ENCODE measurements around the gene GEMIN8.
A peak's percentile ranks its signal among the peaks of the same experiment; 100 is the strongest.

Gene GEMIN8

GRCh38 chrX:14029425-14030173 lies at the start of gene GEMIN8:
Gene GEMIN8, minus strand, starts transcription at chrX:14029892. Its CDS starts 8,414 bp downstream, at chrX:14021478.
- intact Hi-C loops (cut with DNase I), result loop anchor here (1.0 to 5.0 kb wide), 3 partner anchors 131 to 376 kb away; partner anchors contain the start of gene TCEANC
- DNase-seq, result peak; percentile 74 to 98 (median 82)

- intact Hi-C loops (cut with DNase I), result no loop called here
- DNase-seq, result no peak
Observed at GRCh38 chrX:14076639-14077038, 46.9 kb upstream of the GEMIN8 start.

- intact Hi-C loops (cut with DNase I), result no loop called here
- no peak for DNase-seq
Observed at GRCh38 chrX:14073556-14073955, 43.9 kb upstream of the GEMIN8 start.

- intact Hi-C loops (cut with DNase I), result no loop called here
Observed at GRCh38 chrX:14073071-14073470, 43.4 kb upstream of the GEMIN8 start.

GRCh38 chrX:14065800-14066199 lies 36.1 kb upstream of the GEMIN8 start:
- intact Hi-C loops (cut with DNase I), result no loop called here
- DNase-seq, result peak in 3 of 10 donors; percentile 48 to 57 (median 54)

More at GRCh38 chrX:14073071-14073470, 43.4 kb upstream of the GEMIN8 start:
- DNase-seq, result no peak

GRCh38 chrX:14064626-14065432 lies 35.1 kb upstream of the GEMIN8 start:
- no peak for DNase-seq
- intact Hi-C loops (cut with DNase I), result no loop called here

GRCh38 chrX:14062524-14062923 lies 32.8 kb upstream of the GEMIN8 start:
- intact Hi-C loops (cut with DNase I), result no loop called here
- DNase-seq, result no peak

- intact Hi-C loops (cut with DNase I), result no loop called here
- no peak for DNase-seq
Observed at GRCh38 chrX:14056206-14056605, 26.5 kb upstream of the GEMIN8 start.

GRCh38 chrX:14051416-14051815 lies 21.7 kb upstream of the GEMIN8 start:
- intact Hi-C loops (cut with DNase I), result no loop called here
- DNase-seq, result no peak

GRCh38 chrX:14050709-14051108 lies 21.0 kb upstream of the GEMIN8 start:
- no peak for DNase-seq
- intact Hi-C loops (cut with DNase I), result no loop called here

- DNase-seq, result no peak
- intact Hi-C loops (cut with DNase I), result no loop called here
Observed at GRCh38 chrX:14043209-14043608, 13.5 kb upstream of the GEMIN8 start.

- peak in 5 of 10 donors; percentile 14 to 49 (median 26) for DNase-seq
- intact Hi-C loops (cut with DNase I), result loop anchor here (2.0 kb wide), 2 partner anchors 1103 to 1203 kb away; no protein-coding TSS in a partner anchor
Observed at GRCh38 chrX:14039344-14039743, 9.7 kb upstream of the GEMIN8 start.

GRCh38 chrX:14038375-14039085 lies 8.8 kb upstream of the GEMIN8 start:
- DNase-seq, result no peak
- intact Hi-C loops (cut with DNase I), result loop anchor here (2.0 kb wide), 2 partner anchors 1104 to 1204 kb away; no protein-coding TSS in a partner anchor

GRCh38 chrX:14032406-14032805 lies 2.7 kb upstream of the GEMIN8 start:
- intact Hi-C loops (cut with DNase I), result loop anchor here (1.0 to 2.0 kb wide), 2 partner anchors 282 to 374 kb away; no protein-coding TSS in a partner anchor
- DNase-seq, result peak in 4 of 10 donors; percentile 24 to 58 (median 40)

GRCh38 chrX:14030174-14030530 lies 460 bp upstream of the GEMIN8 start:
- DNase-seq, result no peak
- intact Hi-C loops (cut with DNase I), result loop anchor here (1.0 kb wide), 1 partner anchor 377 kb away; the partner anchor contains the start of gene TCEANC

- intact Hi-C loops (cut with DNase I), result loop anchor here (2.0 to 5.0 kb wide), 2 partner anchors 130 to 262 kb away; no protein-coding TSS in a partner anchor
- DNase-seq, result no peak
Observed at GRCh38 chrX:14029039-14029424, 660 bp downstream of the GEMIN8 start.

- no peak for DNase-seq
- intact Hi-C loops (cut with DNase I), result loop anchor here (2.0 to 5.0 kb wide), 2 partner anchors 130 to 261 kb away; no protein-coding TSS in a partner anchor
Observed at GRCh38 chrX:14028473-14028872, 1.2 kb downstream of the GEMIN8 start.

GRCh38 chrX:14027511-14028019 lies 2.1 kb downstream of the GEMIN8 start:
- no peak for DNase-seq
- intact Hi-C loops (cut with DNase I), result loop anchor here (2.0 to 5.0 kb wide), 3 partner anchors 89 to 260 kb away; no protein-coding TSS in a partner anchor

- intact Hi-C loops (cut with DNase I), result loop anchor here (2.0 to 5.0 kb wide), 2 partner anchors 88 to 260 kb away; no protein-coding TSS in a partner anchor
- DNase-seq, result peak; percentile 53 to 95 (median 72)
Observed at GRCh38 chrX:14027036-14027435, 2.7 kb downstream of the GEMIN8 start.

- intact Hi-C loops (cut with DNase I), result loop anchor here (2.0 to 5.0 kb wide), 2 partner anchors 87 to 259 kb away; no protein-coding TSS in a partner anchor
- DNase-seq, result peak; percentile 37 to 96 (median 68)
Observed at GRCh38 chrX:14026121-14026520, 3.6 kb downstream of the GEMIN8 start.

Data from posterior cingulate gyrus (tissue), 11 donors.